ENCODE data around the gene PAFAH2.

GRCh38 chr1:25985171-25985570, 12.7 kb downstream of the PAFAH2 start:
- no peak for TF ChIP-seq POLR2A (IDR thresholded peaks at IDR 0.05; ENCODE audit: borderline replicate concordance, extremely low read depth, insufficient read depth, insufficient read length)
- TF ChIP-seq POLR2AphosphoS5 (IDR thresholded peaks at IDR 0.05; ENCODE audit: low read depth, low read length), result no peak
- TF ChIP-seq, protein P1, sequence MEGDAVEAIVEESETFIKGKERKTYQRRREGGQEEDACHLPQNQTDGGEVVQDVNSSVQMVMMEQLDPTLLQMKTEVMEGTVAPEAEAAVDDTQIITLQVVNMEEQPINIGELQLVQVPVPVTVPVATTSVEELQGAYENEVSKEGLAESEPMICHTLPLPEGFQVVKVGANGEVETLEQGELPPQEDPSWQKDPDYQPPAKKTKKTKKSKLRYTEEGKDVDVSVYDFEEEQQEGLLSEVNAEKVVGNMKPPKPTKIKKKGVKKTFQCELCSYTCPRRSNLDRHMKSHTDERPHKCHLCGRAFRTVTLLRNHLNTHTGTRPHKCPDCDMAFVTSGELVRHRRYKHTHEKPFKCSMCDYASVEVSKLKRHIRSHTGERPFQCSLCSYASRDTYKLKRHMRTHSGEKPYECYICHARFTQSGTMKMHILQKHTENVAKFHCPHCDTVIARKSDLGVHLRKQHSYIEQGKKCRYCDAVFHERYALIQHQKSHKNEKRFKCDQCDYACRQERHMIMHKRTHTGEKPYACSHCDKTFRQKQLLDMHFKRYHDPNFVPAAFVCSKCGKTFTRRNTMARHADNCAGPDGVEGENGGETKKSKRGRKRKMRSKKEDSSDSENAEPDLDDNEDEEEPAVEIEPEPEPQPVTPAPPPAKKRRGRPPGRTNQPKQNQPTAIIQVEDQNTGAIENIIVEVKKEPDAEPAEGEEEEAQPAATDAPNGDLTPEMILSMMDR (IDR thresholded peaks at IDR 0.05 in 2 of 3, conservative IDR thresholded peaks at IDR 0.05 in 1 of 3; ENCODE audit: borderline replicate concordance in 1 of 3, insufficient read depth in 1 of 3, low read depth in 2 of 3, low read length in 2 of 3), result no peak
- no peak for TF ChIP-seq SP1 (IDR thresholded peaks at IDR 0.05; ENCODE audit: low read depth)
- TF ChIP-seq EZH2phosphoT487 (IDR thresholded peaks at IDR 0.05; ENCODE audit: borderline replicate concordance), result no peak
- TF ChIP-seq SRF (IDR thresholded peaks at IDR 0.05; ENCODE audit: low read depth), result no peak
- TF ChIP-seq EZH2 (IDR thresholded peaks at IDR 0.05), result no peak
- no peak for TF ChIP-seq RAD21 (IDR thresholded peaks at IDR 0.05; ENCODE audit: low read depth)
- TF ChIP-seq SIN3A (IDR thresholded peaks at IDR 0.05; ENCODE audit: low read depth), result no peak
- TF ChIP-seq YY1 (IDR thresholded peaks at IDR 0.05; ENCODE audit: extremely low read depth, insufficient replicate concordance, low read depth, low read length), result no peak
